CD4-positive, alpha-beta T cell (primary cell): Measurements from ENCODE around the gene RADIL. TPM values are rescaled to one million over a fixed set of nuclear protein-coding genes. Genes with fewer than 3 reads are reported as not detected.

ENCODE experiments used
- ATAC-seq: fragments of 200-7000 bp; cut with Tn5 transposase; one replicate; pipeline ENCODE4 v1.10.0; 2022; ENCODE audit warnings: mild to moderate bottlenecking; ENCODE audit not compliant: poor library complexity
- CTCF ChIA-PET: fragments of 350-600 bp; sonication (Branson Sonifier 250); formaldehyde crosslinking; loops from one replicate; lab custom pipeline; 2021; ENCODE audit warnings: antibody characterized with exemption, inconsistent platforms; lab: Charles Lee
- POLR2A ChIA-PET: fragments of 350-600 bp; sonication (Branson Sonifier 250); formaldehyde crosslinking; loops from one replicate; lab custom pipeline; 2021; ENCODE audit warnings: antibody characterized with exemption, inconsistent platforms; lab: Charles Lee
- DNase-seq, 14 experiments: peaks; one replicate each; pipeline ENCODE4 v3.0.0-alpha.2; 2013 to 2020; ENCODE audit warnings: mixed read lengths in 2 of 14
- H3K27ac ChIP-seq, 2 donors: one replicate each; pipeline versions ENCODE4 v1.5.1 to v1.7.0; 2013; ENCODE audit warnings: low read length in 2 of 2, low read depth in 1 of 2, mild to moderate bottlenecking in 1 of 2
- H3K27me3 ChIP-seq, 2 experiments: 1 replicate in 1 of 2; 2 replicates in 1 of 2; pipeline versions ENCODE4 v1.6.1 to v1.7.0; 2013; ENCODE audit warnings: low read length in 2 of 2, control low read depth in 1 of 2, mild to moderate bottlenecking in 1 of 2, moderate library complexity in 1 of 2; ENCODE audit not compliant: insufficient read depth in 2 of 2, control insufficient read depth in 1 of 2
- H3K36me3 ChIP-seq: one replicate; pipeline ENCODE4 v1.6.1; 2013; ENCODE audit warnings: low read length, control low read depth; ENCODE audit not compliant: insufficient read depth
- H3K4me1 ChIP-seq: one replicate; pipeline ENCODE4 v1.6.1; 2013; ENCODE audit warnings: low read length, control low read depth; ENCODE audit not compliant: insufficient read depth
- H3K4me3 ChIP-seq: one replicate; pipeline ENCODE4 v1.5.1; 2013; ENCODE audit warnings: mild to moderate bottlenecking, low read length, moderate library complexity
- H3K9me3 ChIP-seq, 2 experiments: 1 replicate in 1 of 2; 2 replicates in 1 of 2; pipeline versions ENCODE4 v1.6.1 to v1.7.0; 2013; ENCODE audit warnings: low read length in 2 of 2, mild to moderate bottlenecking in 2 of 2, control low read depth in 1 of 2, moderate library complexity in 1 of 2; ENCODE audit not compliant: control insufficient read depth in 1 of 2, insufficient read depth in 1 of 2
- H3K27ac Mint-ChIP-seq: one replicate; pipeline ENCODE4 v1.8.0; 2020; ENCODE audit warnings: mixed read lengths
- H3K27me3 Mint-ChIP-seq: one replicate; pipeline ENCODE4 v1.8.0; 2021; ENCODE audit warnings: mixed read lengths
- H3K36me3 Mint-ChIP-seq: one replicate; pipeline ENCODE4 v1.8.0; 2021; ENCODE audit warnings: low read depth, mixed read lengths
- H3K4me1 Mint-ChIP-seq: one replicate; pipeline ENCODE4 v1.8.0; 2021; ENCODE audit warnings: low read depth, mixed read lengths
- H3K4me3 Mint-ChIP-seq: one replicate; pipeline ENCODE4 v1.8.0; 2020; ENCODE audit warnings: mild to moderate bottlenecking, mixed read lengths
- H3K9me3 Mint-ChIP-seq: one replicate; pipeline ENCODE4 v1.8.0; 2020; ENCODE audit warnings: mixed read lengths
- CTCF ChIP-seq: fragments of 200-600 bp; IDR thresholded peaks from one replicate; pipeline ENCODE4 v1.8.0; 2022; ENCODE audit warnings: antibody characterized with exemption, mild to moderate bottlenecking
- intact Hi-C, 2 experiments: fragments of 100-400 bp; cut with DNase I in 1 of 2; cut with micrococcal nuclease in 1 of 2; formaldehyde crosslinking; loops; one replicate each; pipeline versions ENCODE4 v1.15.1 to v1.9.0; 2023 to 2025; cut with DNase I, micrococcal nuclease
- total RNA-seq, 174 experiments: library from RNA in 2 of 174; stranded (reverse) in 2 of 174; gene quantifications; one replicate each; pipeline ENCODE4 v1.2.3 and lab custom pipeline; 2021 to 2026

RADIL gene
- total RNA-seq, 2 experiments from 2014 or later: not detected

DNA sequence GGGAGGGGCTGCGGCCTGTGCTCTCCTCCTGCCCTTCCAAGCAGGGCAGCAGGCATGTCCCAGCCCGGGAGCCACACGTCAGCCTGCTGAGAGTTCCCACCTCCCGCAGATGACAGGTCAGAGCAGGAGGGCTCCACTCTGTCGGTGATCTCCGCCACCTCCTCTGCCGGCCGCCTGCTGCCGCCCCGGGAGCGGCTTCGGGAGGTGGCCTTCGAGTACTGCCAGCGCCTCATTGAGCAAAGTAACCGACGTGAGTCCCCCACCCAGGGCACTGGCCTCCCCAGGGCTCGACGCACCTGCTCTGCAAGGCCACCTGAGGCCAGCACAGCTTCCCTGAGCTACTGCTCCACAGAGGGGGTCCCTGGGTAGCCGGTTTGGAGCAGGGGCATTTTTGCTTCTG lies 98.7 kb downstream of the RADIL start:
- no peaks in the 10 kb centered on the region for H3K9me3 ChIP-seq
- Mint-ChIP-seq H3K4me3 (no peak overlapping the region), H3K4me1 (no peaks in the 10 kb centered on the region), H3K9me3 (no peaks in the 10 kb centered on the region), H3K36me3 (peaks cover 38% of the 10 kb centered on the region), H3K27me3 (no peaks in the 10 kb centered on the region), H3K27ac (no peak overlapping the region)
- ChIA-PET CTCF (no interaction called here), POLR2A (interaction anchor here (1.0 kb wide), 1 partner anchor 9 kb away, joined by 3 read pairs; the partner anchor contains the start of gene AP5Z1)
- peaks cover 91% of the 10 kb centered on the region for H3K36me3 ChIP-seq
- H3K27me3 ChIP-seq: no peaks in the 10 kb centered on the region
- no peak for TF ChIP-seq CTCF
- DNase-seq (no peak), ATAC-seq (no peak)
- no peak overlapping the region for H3K4me3 ChIP-seq
- intact Hi-C loops: no loop called here
- H3K27ac ChIP-seq: no peak overlapping the region
- H3K4me1 ChIP-seq: peaks cover 2% of the 10 kb centered on the region

- ChIA-PET CTCF (no interaction called here), POLR2A (interaction anchor here (1.0 kb wide), 1 partner anchor 8 kb away, joined by 3 read pairs; the partner anchor contains the start of gene AP5Z1)
- H3K27me3 ChIP-seq: no peaks in the 10 kb centered on the region
Measured at GRCh38 chr7:4783762-4784351, 99.7 kb downstream of the RADIL start.

GRCh38 chr7:4783292-4783652 lies 100.2 kb downstream of the RADIL start:
- Mint-ChIP-seq H3K4me3 (no peak overlapping the region), H3K27me3 (no peaks in the 10 kb centered on the region), H3K27ac (no peak overlapping the region), H3K4me1 (peaks cover 4% of the 10 kb centered on the region), H3K9me3 (no peaks in the 10 kb centered on the region), H3K36me3 (peaks cover 37% of the 10 kb centered on the region)
- ATAC-seq: no peak
- Histone ChIP-seq H3K36me3 (peaks cover 77% of the 10 kb centered on the region), H3K4me3 (no peak overlapping the region), H3K27ac (no peak overlapping the region), H3K4me1 (peaks cover 6% of the 10 kb centered on the region), H3K9me3 (no peaks in the 10 kb centered on the region), H3K27me3 (no peaks in the 10 kb centered on the region)
- intact Hi-C loops: no loop called here
- no peak for TF ChIP-seq CTCF
- DNase-seq: no peak
- POLR2A ChIA-PET: no interaction called here
- CTCF ChIA-PET: no interaction called here

More at GRCh38 chr7:4783762-4784351, 99.7 kb downstream of the RADIL start:
- ATAC-seq (no peak), DNase-seq (no peak)
- Mint-ChIP-seq H3K27ac (no peak overlapping the region), H3K4me3 (no peak overlapping the region), H3K27me3 (no peaks in the 10 kb centered on the region), H3K4me1 (no peaks in the 10 kb centered on the region), H3K36me3 (peaks cover 34% of the 10 kb centered on the region), H3K9me3 (no peaks in the 10 kb centered on the region)
- Histone ChIP-seq H3K36me3 (peaks cover 83% of the 10 kb centered on the region), H3K4me1 (peaks cover 4% of the 10 kb centered on the region), H3K27ac (no peak overlapping the region), H3K9me3 (no peaks in the 10 kb centered on the region), H3K4me3 (no peak overlapping the region)
- TF ChIP-seq CTCF: no peak
- intact Hi-C loops: no loop called here
